ENCODE results near the gene ODAD3. TPM values are rescaled to one million over a fixed set of nuclear protein-coding genes. Genes with fewer than 3 reads are reported as not detected.

Gene ODAD3
- total RNA-seq, 4 donors from 2014 or later, result 0.32 to 2.2 TPM; not detected in 2

- Histone ChIP-seq H3K27me3 (peaks cover under 1% of the 10 kb centered on the region), H3K27ac (no peak overlapping the region), H3K36me3 (peaks cover 0 to 39% (median 17%) of the 10 kb centered on the region in 4 donors), H3K4me1 (peaks cover 0 to 3% (median 0%) of the 10 kb centered on the region in 4 donors), H3K9me3 (no peaks in the 10 kb centered on the region), H3K4me3 (no peak overlapping the region)
- DNase-seq, result no peak
- no peak for TF ChIP-seq POLR2AphosphoS5 (IDR thresholded peaks at IDR 0.05)
- no peak for TF ChIP-seq EP300 (IDR thresholded peaks at IDR 0.05; ENCODE audit: low read depth)
- no peak for TF ChIP-seq POLR2A (IDR thresholded peaks at IDR 0.05)
- TF ChIP-seq CTCF (IDR thresholded peaks at IDR 0.05), result no peak
- intact Hi-C loops (cut with DNase I; ENCODE audit: low total_unique reads) (loop anchor here (10.0 kb wide), 2 partner anchors 153 to 333 kb away; partner anchors contain the start of gene TSPAN16), in situ Hi-C loops (cut with MboI; ENCODE audit: low pct_ligation_motif_present in 1 of 4, low pct_unique_long_range_greater_than_20kb in 1 of 4, low sequenced_read_pairs in 3 of 4) (no loop called here)
- WGBS, 2 donors (ENCODE audit: low coverage in 1 of 2), result 82 to 89% methylated on average over 6 to 32 of the region's 35 CpGs
These were observed 12.7 kb upstream of the ODAD3 start for GRCh38 chr19:11447347-11448262.

GRCh38 chr19:11446652-11447301 is 11.9 kb upstream of the ODAD3 start:
- Histone ChIP-seq H3K36me3 (peaks cover 0 to 48% (median 20%) of the 10 kb centered on the region in 4 donors), H3K4me1 (peaks cover 0 to 3% (median 0%) of the 10 kb centered on the region in 4 donors), H3K9me3 (no peaks in the 10 kb centered on the region), H3K27ac (no peak overlapping the region), H3K4me3 (no peak overlapping the region), H3K27me3 (no peaks in the 10 kb centered on the region)
- in situ Hi-C loops (cut with MboI; ENCODE audit: low pct_ligation_motif_present in 1 of 4, low pct_unique_long_range_greater_than_20kb in 1 of 4, low sequenced_read_pairs in 3 of 4) (no loop called here), intact Hi-C loops (cut with DNase I; ENCODE audit: low total_unique reads) (loop anchor here (10.0 kb wide), 2 partner anchors 152 to 332 kb away; partner anchors contain the start of gene TSPAN16)
- DNase-seq, result peak; percentile 50
- TF ChIP-seq CTCF (IDR thresholded peaks at IDR 0.05) (peak; percentile 70 to 88 (median 76)), POLR2A (IDR thresholded peaks at IDR 0.05) (no peak)
- 68 to 80% methylated on average over 1 to 22 of the region's 23 CpGs for WGBS, 2 donors (ENCODE audit: low coverage in 1 of 2)

- in situ Hi-C loops (cut with MboI; ENCODE audit: low pct_ligation_motif_present in 1 of 4, low pct_unique_long_range_greater_than_20kb in 1 of 4, low sequenced_read_pairs in 3 of 4) (no loop called here), intact Hi-C loops (cut with DNase I; ENCODE audit: low total_unique reads) (loop anchor here (10.0 kb wide), 2 partner anchors 151 to 331 kb away; partner anchors contain the start of gene TSPAN16)
- Histone ChIP-seq H3K27ac (no peak overlapping the region), H3K27me3 (no peaks in the 10 kb centered on the region), H3K4me3 (no peak overlapping the region), H3K9me3 (no peaks in the 10 kb centered on the region), H3K4me1 (no peaks in the 10 kb centered on the region), H3K36me3 (peaks cover 0 to 52% (median 22%) of the 10 kb centered on the region in 4 donors)
- 86% methylated on average over 12 of the region's 14 CpGs; no CpG with 5 or more reads in 1 of the 2 donors for WGBS, 2 donors (ENCODE audit: low coverage in 1 of 2)
- no peak for DNase-seq
- TF ChIP-seq POLR2AphosphoS5 (IDR thresholded peaks at IDR 0.05) (no peak), POLR2A (IDR thresholded peaks at IDR 0.05) (no peak), EP300 (IDR thresholded peaks at IDR 0.05; ENCODE audit: low read depth) (no peak), CTCF (IDR thresholded peaks at IDR 0.05) (no peak)
These were observed 11.3 kb upstream of the ODAD3 start for GRCh38 chr19:11446271-11446651.

GRCh38 chr19:11445141-11445540 is 10.2 kb upstream of the ODAD3 start:
- 87 to 100% methylated on average over 2 to 13 of the region's 13 CpGs for WGBS, 2 donors (ENCODE audit: low coverage in 1 of 2)
- Histone ChIP-seq H3K36me3 (peaks cover 0 to 63% (median 26%) of the 10 kb centered on the region in 4 donors), H3K27me3 (no peaks in the 10 kb centered on the region), H3K4me3 (no peak overlapping the region), H3K27ac (no peak overlapping the region), H3K9me3 (no peaks in the 10 kb centered on the region), H3K4me1 (no peaks in the 10 kb centered on the region)
- in situ Hi-C loops (cut with MboI; ENCODE audit: low pct_ligation_motif_present in 1 of 4, low pct_unique_long_range_greater_than_20kb in 1 of 4, low sequenced_read_pairs in 3 of 4), result no loop called here
- no peak for DNase-seq
- intact Hi-C loops (cut with DNase I; ENCODE audit: low total_unique reads), result loop anchor here (10.0 kb wide), 2 partner anchors 150 to 330 kb away; partner anchors contain the start of gene TSPAN16
- TF ChIP-seq POLR2AphosphoS5 (IDR thresholded peaks at IDR 0.05) (no peak), EP300 (IDR thresholded peaks at IDR 0.05; ENCODE audit: low read depth) (no peak), POLR2A (IDR thresholded peaks at IDR 0.05) (no peak), CTCF (IDR thresholded peaks at IDR 0.05) (no peak)
